ENCODE data around the gene C2CD4B. TPM values are rescaled to one million over a fixed set of nuclear protein-coding genes. Genes with fewer than 3 reads are reported as not detected.

The C2CD4B gene
- total RNA-seq, 4 donors from 2014 or later, result 0.42 to 5.7 (median 2.1) TPM

- intact Hi-C loops (cut with DNase I; ENCODE audit: low total_unique reads), result no loop called here
- no peak for DNase-seq (ENCODE audit: low spot score in 2 of 2)
- no peak for TF ChIP-seq POLR2A (IDR thresholded peaks at IDR 0.05)
- TF ChIP-seq CTCF (IDR thresholded peaks at IDR 0.05), result no peak
- no peak overlapping the region for H3K4me3 ChIP-seq (ENCODE audit: low read depth, poor library complexity, severe bottlenecking)
- WGBS, 2 donors, result 62 to 67% methylated on average over 5 of the region's 5 CpGs
These were observed 23.2 kb downstream of the C2CD4B start for GRCh38 chr15:62141643-62142588.

- H3K4me3 ChIP-seq (ENCODE audit: low read depth, poor library complexity, severe bottlenecking), result no peak overlapping the region
- no peak for TF ChIP-seq POLR2A (IDR thresholded peaks at IDR 0.05)
- no peak for TF ChIP-seq CTCF (IDR thresholded peaks at IDR 0.05)
- no peak for DNase-seq (ENCODE audit: low spot score in 2 of 2)
- intact Hi-C loops (cut with DNase I; ENCODE audit: low total_unique reads), result no loop called here
- WGBS, 2 donors, result 69 to 100% methylated on average over 1 of the region's 1 CpG
These were observed 23.9 kb downstream of the C2CD4B start for GRCh38 chr15:62141200-62141599.

- no peak overlapping the region for H3K4me3 ChIP-seq (ENCODE audit: low read depth, poor library complexity, severe bottlenecking)
- DNase-seq (ENCODE audit: low spot score in 2 of 2), result no peak
- intact Hi-C loops (cut with DNase I; ENCODE audit: low total_unique reads), result no loop called here
- TF ChIP-seq POLR2A (IDR thresholded peaks at IDR 0.05) (no peak), CTCF (IDR thresholded peaks at IDR 0.05) (no peak)
- 54 to 72% methylated on average over 5 of the region's 5 CpGs for WGBS, 2 donors
These were observed 27.0 kb downstream of the C2CD4B start for GRCh38 chr15:62138124-62138523.

GRCh38 chr15:62136911-62137865, 27.9 kb downstream of the C2CD4B start:
- no peak for TF ChIP-seq POLR2A (IDR thresholded peaks at IDR 0.05)
- TF ChIP-seq CTCF (IDR thresholded peaks at IDR 0.05), result no peak
- 65 to 77% methylated on average over 3 of the region's 3 CpGs for WGBS, 2 donors

GRCh38 chr15:62135532-62136134, 29.5 kb downstream of the C2CD4B start:
- H3K4me3 ChIP-seq (ENCODE audit: low read depth, poor library complexity, severe bottlenecking), result no peak overlapping the region
- intact Hi-C loops (cut with DNase I; ENCODE audit: low total_unique reads), result no loop called here
- WGBS, 2 donors, result 33 to 42% methylated on average over 9 of the region's 9 CpGs
- DNase-seq (ENCODE audit: low spot score in 2 of 2), result no peak
- TF ChIP-seq CTCF (IDR thresholded peaks at IDR 0.05), result no peak
- TF ChIP-seq POLR2A (IDR thresholded peaks at IDR 0.05), result no peak

More at GRCh38 chr15:62136911-62137865, 27.9 kb downstream of the C2CD4B start:
- intact Hi-C loops (cut with DNase I; ENCODE audit: low total_unique reads), result no loop called here
- H3K4me3 ChIP-seq (ENCODE audit: low read depth, poor library complexity, severe bottlenecking), result no peak overlapping the region
- no peak for DNase-seq (ENCODE audit: low spot score in 2 of 2)
